Stomach (tissue), 9 donors: ENCODE results near the gene CENPM. TPM values are rescaled to one million over a fixed set of nuclear protein-coding genes. Genes with fewer than 3 reads are reported as not detected.

Source experiments
- DNase-seq, 2 donors: peaks; one replicate each; pipeline versions ENCODE4 v3.0.0 to v3.0.0-alpha.2; 2013 to 2019
- H3K27ac ChIP-seq, 5 donors: fragments of 200-600 bp in 4 of 5; sonication (generic) in 4 of 5; one replicate each; pipeline ENCODE4 v1.5.1; 2013 to 2019; ENCODE audit warnings: mild to moderate bottlenecking in 1 of 5, moderate library complexity in 1 of 5
- H3K27me3 ChIP-seq, 3 donors: fragments of 200-600 bp; sonication (generic); one replicate each; pipeline ENCODE4 v1.5.1; 2017 to 2019; ENCODE audit warnings: mixed run types in 1 of 3
- H3K36me3 ChIP-seq, 4 donors: fragments of 200-600 bp; sonication (generic); 1 replicate in 3 of 4; 2 replicates in 1 of 4; pipeline ENCODE4 v1.5.1; 2016 to 2019
- H3K4me1 ChIP-seq, 4 donors: fragments of 200-600 bp; sonication (generic); one replicate each; pipeline ENCODE4 v1.5.1; 2016 to 2019
- H3K4me3 ChIP-seq, 4 donors: fragments of 200-600 bp; sonication (generic) in 3 of 4; one replicate each; pipeline ENCODE4 v1.5.1; 2016 to 2019; ENCODE audit warnings: mild to moderate bottlenecking in 1 of 4
- H3K9me3 ChIP-seq, 4 donors: fragments of 200-600 bp; sonication (generic); one replicate each; pipeline ENCODE4 v1.5.1; 2016 to 2019
- EP300 ChIP-seq: sonication (generic); formaldehyde crosslinking; IDR thresholded peaks from one replicate; pipeline ENCODE4 v1.6.1; 2017; ENCODE audit warnings: antibody characterized with exemption
- POLR2A ChIP-seq, 4 donors: fragments of 450-650 bp; IDR thresholded peaks; one replicate each; pipeline ENCODE4 v1.6.1; 2016; ENCODE audit warnings: antibody characterized with exemption in 4 of 4, control low read depth in 2 of 4, mild to moderate bottlenecking in 1 of 4, moderate library complexity in 1 of 4
- POLR2AphosphoS5 ChIP-seq, 3 donors: sonication (generic); formaldehyde crosslinking; IDR thresholded peaks; one replicate each; pipeline ENCODE4 v1.6.1; 2016; ENCODE audit warnings: antibody characterized with exemption in 3 of 3
- WGBS, 5 donors: extraction: QIAGEN DNeasy Blood & Tissue Kit in 3 of 5; methylation state at CpG; one replicate each; pipeline versions ENCODE4 v1.1.5 to v1.1.7; 2013 to 2018; 5-methylcytosine and 5-hydroxymethylcytosine counted together
- intact Hi-C: fragments of 100-400 bp; cut with DNase I; formaldehyde crosslinking; loops from one replicate; pipeline ENCODE4 v1.15.1; 2023; ENCODE audit warnings: low total_unique reads
- polyA plus RNA-seq, 3 donors: library from polyadenylated mRNA; stranded (reverse); fragments of 200-250 nt; gene quantifications; one replicate each; pipeline ENCODE4 v1.2.3, GENCODE V29; 2013
- total RNA-seq, 5 donors: library from RNA; depleted of rRNA; stranded (reverse); fragments of >200 nt; gene quantifications; one replicate each; pipeline versions ENCODE4 v1.1.0 to v1.2.3, GENCODE V29; 2014 to 2016
- TF ChIP-seq, protein P1 (sequence below), 7 experiments: fragments of 450-650 bp in 4 of 7; fragments of 200-600 bp in 3 of 7; sonication (generic) in 3 of 7; IDR thresholded peaks; one replicate each; pipeline ENCODE4 v1.5.1; 2016 to 2019; ENCODE audit warnings: antibody characterized with exemption in 7 of 7, control low read depth in 2 of 7, mild to moderate bottlenecking in 1 of 7
- donor health status: healthy with polysubstance abuse.
- donor health status: Bipolar disorder and iron deficiency.
- donor health status: healthy.

The CENPM gene
- total and polyA plus RNA-seq, 8 donors, result 6.1 to 64.3 (median 15.8) TPM; not detected in 1

DNA sequence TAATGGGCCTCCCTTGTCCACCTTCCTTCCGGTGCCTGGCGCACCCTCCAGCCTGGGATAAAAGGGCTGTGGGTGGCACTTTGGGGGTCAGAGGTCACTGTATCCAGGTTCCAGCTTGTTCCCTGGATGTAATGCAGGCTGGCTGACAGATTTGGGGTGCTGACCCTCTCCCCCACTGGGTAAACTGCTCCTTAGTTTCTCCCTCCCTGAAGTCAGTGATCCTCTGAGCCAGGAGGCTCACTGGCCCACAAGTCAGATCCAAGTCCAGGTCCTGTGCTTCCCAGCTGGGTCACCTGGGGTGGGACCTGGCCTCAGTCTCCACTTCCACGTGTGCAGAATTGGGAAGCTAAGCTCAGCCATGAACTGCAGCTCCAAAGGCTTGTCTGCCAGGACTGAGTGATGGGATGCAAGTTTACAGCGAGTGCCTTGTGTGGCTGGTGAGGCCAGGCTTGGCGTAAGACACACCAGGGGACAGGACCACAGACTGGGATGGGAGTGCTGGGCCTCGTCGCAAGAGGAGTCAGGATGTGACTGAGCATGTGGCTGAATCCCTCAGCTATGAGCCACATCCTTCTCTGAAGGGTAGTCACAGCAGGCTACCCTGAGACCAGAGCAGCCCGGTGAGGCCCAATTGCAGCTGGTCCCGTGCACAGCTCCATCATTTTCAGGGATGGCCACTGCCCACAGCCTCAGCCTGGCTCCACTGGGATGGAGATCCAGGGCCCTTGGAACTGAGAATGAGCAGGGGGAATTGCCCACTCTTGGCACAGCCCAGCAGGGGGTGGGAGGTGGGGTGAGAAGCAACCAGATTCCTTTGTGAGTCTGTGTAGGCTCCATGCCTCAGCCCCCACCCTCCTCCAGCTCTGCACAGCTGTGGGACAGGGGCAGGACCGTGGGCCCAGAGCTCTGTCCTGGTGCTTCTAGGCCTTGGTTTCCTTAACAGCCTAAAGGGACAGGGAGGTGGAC lies 39.2 kb downstream of the CENPM start:
- peaks cover 18 to 46% (median 32%) of the 10 kb centered on the region in 4 donors for H3K4me1 ChIP-seq
- peaks cover 0 to 41% (median 34%) of the 10 kb centered on the region in 3 donors for H3K27me3 ChIP-seq
- intact Hi-C loops, result no loop called here
- no peaks in the 10 kb centered on the region for H3K9me3 ChIP-seq
- no peak for DNase-seq
- H3K27ac ChIP-seq, result no peak overlapping the region
- peaks cover 31 to 53% (median 51%) of the 10 kb centered on the region in 4 donors for H3K36me3 ChIP-seq
- TF ChIP-seq POLR2AphosphoS5 (IDR thresholded peaks at IDR 0.05) (no peak), EP300 (no peak), POLR2A (IDR thresholded peaks at IDR 0.05) (no peak)
- TF ChIP-seq, protein P1, sequence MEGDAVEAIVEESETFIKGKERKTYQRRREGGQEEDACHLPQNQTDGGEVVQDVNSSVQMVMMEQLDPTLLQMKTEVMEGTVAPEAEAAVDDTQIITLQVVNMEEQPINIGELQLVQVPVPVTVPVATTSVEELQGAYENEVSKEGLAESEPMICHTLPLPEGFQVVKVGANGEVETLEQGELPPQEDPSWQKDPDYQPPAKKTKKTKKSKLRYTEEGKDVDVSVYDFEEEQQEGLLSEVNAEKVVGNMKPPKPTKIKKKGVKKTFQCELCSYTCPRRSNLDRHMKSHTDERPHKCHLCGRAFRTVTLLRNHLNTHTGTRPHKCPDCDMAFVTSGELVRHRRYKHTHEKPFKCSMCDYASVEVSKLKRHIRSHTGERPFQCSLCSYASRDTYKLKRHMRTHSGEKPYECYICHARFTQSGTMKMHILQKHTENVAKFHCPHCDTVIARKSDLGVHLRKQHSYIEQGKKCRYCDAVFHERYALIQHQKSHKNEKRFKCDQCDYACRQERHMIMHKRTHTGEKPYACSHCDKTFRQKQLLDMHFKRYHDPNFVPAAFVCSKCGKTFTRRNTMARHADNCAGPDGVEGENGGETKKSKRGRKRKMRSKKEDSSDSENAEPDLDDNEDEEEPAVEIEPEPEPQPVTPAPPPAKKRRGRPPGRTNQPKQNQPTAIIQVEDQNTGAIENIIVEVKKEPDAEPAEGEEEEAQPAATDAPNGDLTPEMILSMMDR (IDR thresholded peaks at IDR 0.05), result no peak
- WGBS, 5 donors, result 78 to 93% (median 88%) methylated on average over 8 to 10 of the region's 10 CpGs
- no peak overlapping the region for H3K4me3 ChIP-seq

DNA sequence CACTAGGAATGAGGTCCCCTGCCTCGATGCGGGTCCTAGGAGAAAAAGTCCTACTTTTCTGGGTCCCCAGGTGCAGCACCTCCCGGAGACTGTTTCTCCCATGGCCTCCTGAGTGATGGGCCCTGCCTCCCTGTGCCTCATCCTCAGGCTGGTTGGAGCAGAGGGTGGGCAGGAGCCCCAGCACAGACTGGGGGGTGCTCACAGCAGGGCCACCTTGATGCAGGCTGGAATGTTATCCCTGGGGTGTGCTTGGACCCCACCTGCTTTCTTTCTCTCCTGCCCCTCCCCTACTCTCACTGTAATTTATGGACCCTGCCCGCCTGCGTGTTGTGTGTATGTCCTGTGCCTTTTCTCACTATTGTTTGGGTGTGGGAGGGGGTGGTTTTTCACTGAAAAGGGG lies 40.1 kb downstream of the CENPM start:
- no peak overlapping the region for H3K27ac ChIP-seq
- peaks cover 18 to 55% (median 41%) of the 10 kb centered on the region in 4 donors for H3K4me1 ChIP-seq
- H3K36me3 ChIP-seq, result peaks cover 31 to 62% (median 59%) of the 10 kb centered on the region in 4 donors
- no peaks in the 10 kb centered on the region for H3K9me3 ChIP-seq
- WGBS, 5 donors, result 89 to 97% (median 91%) methylated on average over 5 of the region's 5 CpGs
- no peak for DNase-seq
- TF ChIP-seq, protein P1 (IDR thresholded peaks at IDR 0.05), result no peak
- H3K4me3 ChIP-seq, result no peak overlapping the region
- intact Hi-C loops, result no loop called here
- H3K27me3 ChIP-seq, result peaks cover 0 to 32% (median 25%) of the 10 kb centered on the region in 3 donors

DNA sequence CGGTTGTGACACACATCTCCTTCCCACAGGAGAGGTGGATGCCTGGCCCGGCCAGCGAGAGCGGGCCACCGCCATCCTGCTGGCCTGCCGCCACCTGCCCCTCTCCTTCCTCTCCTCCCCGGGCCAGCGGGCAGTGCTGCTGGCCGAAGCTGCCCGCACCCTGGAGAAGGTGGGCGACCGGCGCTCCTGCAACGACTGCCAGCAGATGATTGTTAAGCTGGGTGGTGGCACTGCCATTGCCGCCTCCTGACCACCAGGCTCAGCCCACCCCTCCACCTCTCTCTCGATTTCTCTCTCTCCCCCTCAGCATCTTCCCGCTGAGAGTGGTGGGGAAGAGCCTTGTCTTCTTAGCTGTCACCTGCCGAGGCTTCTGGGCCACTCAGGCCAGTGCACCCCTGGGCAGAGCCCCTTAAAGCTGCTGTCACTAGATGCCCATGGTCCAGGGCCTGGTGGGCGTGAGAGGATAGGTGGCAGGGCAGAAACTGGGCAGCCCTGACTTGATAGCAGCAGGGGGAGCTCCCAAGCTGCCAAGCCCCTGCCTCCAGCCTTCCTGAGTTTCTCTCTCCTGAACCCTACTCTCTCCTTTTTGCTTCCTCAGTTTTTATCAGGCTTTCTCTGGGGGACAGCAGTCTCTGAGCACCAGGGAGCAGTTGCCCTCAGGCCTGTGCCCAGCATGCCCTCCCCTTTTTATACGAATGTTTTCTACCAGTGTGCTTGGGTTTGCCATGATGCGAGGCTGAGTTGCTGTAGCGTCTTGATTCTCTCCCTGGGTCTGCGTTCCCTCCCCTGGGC lies 41.3 kb downstream of the CENPM start:
- Histone ChIP-seq H3K27ac (no peak overlapping the region), H3K36me3 (peaks cover 31 to 74% (median 72%) of the 10 kb centered on the region in 4 donors), H3K27me3 (peaks cover 0 to 20% (median 13%) of the 10 kb centered on the region in 3 donors), H3K9me3 (no peaks in the 10 kb centered on the region), H3K4me3 (no peak overlapping the region), H3K4me1 (peaks cover 12 to 51% (median 35%) of the 10 kb centered on the region in 4 donors)
- TF ChIP-seq EP300 (no peak), POLR2A (IDR thresholded peaks at IDR 0.05) (no peak), POLR2AphosphoS5 (IDR thresholded peaks at IDR 0.05) (no peak)
- TF ChIP-seq, protein P1 (IDR thresholded peaks at IDR 0.05), result no peak
- 91 to 94% (median 92%) methylated on average over 23 of the region's 23 CpGs for WGBS, 5 donors
- no peak for DNase-seq
- intact Hi-C loops, result no loop called here
